Urothelium cell line (cell line): ENCODE measurements around the gene TTC34.

Experiments
- DNase-seq: peaks from one replicate; pipeline ENCODE4 v3.0.0; 2011; ENCODE audit warnings: low spot score, mixed read lengths
- FAIRE-seq: peaks from 2 replicates; lab custom pipeline; 2011; peaks lifted over from hg19 to GRCh38; lab: Jason Lieb, UNC

Gene TTC34

GRCh38 chr1:2610036-2610959 is 191.2 kb downstream of the TTC34 start:
- DNase-seq (no peak), FAIRE-seq (no peak)

GRCh38 chr1:2609319-2610035 is 192.0 kb downstream of the TTC34 start:
- no peak for FAIRE-seq
- DNase-seq: no peak

- FAIRE-seq (no peak), DNase-seq (no peak)
These were observed 193.8 kb downstream of the TTC34 start for GRCh38 chr1:2607641-2608091.

- FAIRE-seq (no peak), DNase-seq (no peak)
These were observed 194.4 kb downstream of the TTC34 start for GRCh38 chr1:2606881-2607621.

- no peak for DNase-seq
- FAIRE-seq: no peak
These were observed 195.1 kb downstream of the TTC34 start for GRCh38 chr1:2606396-2606880.

- FAIRE-seq: no peak
These were observed 195.7 kb downstream of the TTC34 start for GRCh38 chr1:2605509-2606395.

GRCh38 chr1:2604844-2605508 is 196.5 kb downstream of the TTC34 start:
- no peak for FAIRE-seq
- no peak for DNase-seq

More at GRCh38 chr1:2605509-2606395, 195.7 kb downstream of the TTC34 start:
- no peak for DNase-seq

- DNase-seq (no peak), FAIRE-seq (no peak)
These were observed 197.2 kb downstream of the TTC34 start for GRCh38 chr1:2604156-2604843.

GRCh38 chr1:2603521-2604155 is 197.9 kb downstream of the TTC34 start:
- FAIRE-seq: no peak
- DNase-seq: no peak

GRCh38 chr1:2602866-2603520 is 198.5 kb downstream of the TTC34 start:
- FAIRE-seq (no peak), DNase-seq (no peak)

GRCh38 chr1:2602311-2602835 is 199.1 kb downstream of the TTC34 start:
- no peak for DNase-seq
- FAIRE-seq: no peak

GRCh38 chr1:2601721-2602303 is 199.7 kb downstream of the TTC34 start:
- FAIRE-seq (no peak), DNase-seq (no peak)

GRCh38 chr1:2598329-2598931 is 203.1 kb downstream of the TTC34 start:
- FAIRE-seq (no peak), DNase-seq (no peak)

- DNase-seq (no peak), FAIRE-seq (no peak)
These were observed 203.8 kb downstream of the TTC34 start for GRCh38 chr1:2597441-2598328.

- no peak for FAIRE-seq
- no peak for DNase-seq
These were observed 204.8 kb downstream of the TTC34 start for GRCh38 chr1:2596530-2597333.
